Left lung (tissue), 10 donors: Measurements from ENCODE around the gene GRIK1. TPM values are rescaled to one million over a fixed set of nuclear protein-coding genes. Genes with fewer than 3 reads are reported as not detected.

Experiments
- ATAC-seq: fragments of 200-7000 bp; cut with Tn5 transposase; one replicate; pipeline ENCODE4 v1.9.1; 2020; ENCODE audit warnings: moderate library complexity
- DNase-seq, 4 donors: peaks; one replicate each; pipeline ENCODE4 v3.0.0-alpha.2; 2013 to 2020
- H3K27ac ChIP-seq, 2 donors: fragments of 200-600 bp; sonication (generic) in 1 of 2; one replicate each; pipeline versions ENCODE4 v1.5.0 to v1.8.0; 2020 to 2021
- H3K27me3 ChIP-seq, 2 donors: fragments of 200-600 bp; sonication (generic) in 1 of 2; one replicate each; pipeline versions ENCODE4 v1.5.0 to v1.8.0; 2020 to 2021
- H3K36me3 ChIP-seq, 2 donors: fragments of 200-600 bp; sonication (generic) in 1 of 2; one replicate each; pipeline versions ENCODE4 v1.5.0 to v1.8.0; 2020 to 2021
- H3K4me1 ChIP-seq, 2 donors: fragments of 200-600 bp; one replicate each; pipeline ENCODE4 v1.8.0; 2021
- H3K4me3 ChIP-seq, 2 donors: fragments of 200-600 bp; sonication (generic) in 1 of 2; one replicate each; pipeline versions ENCODE4 v1.5.0 to v1.8.0; 2020 to 2021; ENCODE audit warnings: mild to moderate bottlenecking in 1 of 2
- H3K9me3 ChIP-seq, 2 donors: fragments of 200-600 bp; sonication (generic) in 1 of 2; one replicate each; pipeline versions ENCODE4 v1.5.0 to v1.8.0; 2020 to 2021
- CTCF ChIP-seq, 2 donors: fragments of 200-600 bp; sonication (generic) in 1 of 2; IDR thresholded peaks; one replicate each; pipeline versions ENCODE4 v1.5.0 to v1.8.0; 2021; ENCODE audit warnings: antibody characterized with exemption in 2 of 2
- intact Hi-C, 2 donors: fragments of 100-400 bp; cut with DNase I; formaldehyde crosslinking; loops; one replicate each; pipeline versions ENCODE4 v1.11.2 to v1.14.2; 2022
- polyA plus RNA-seq, 6 donors: library from polyadenylated mRNA; unstranded; fragments of 120-200 nt; gene quantifications; one replicate each; pipeline ENCODE4 v1.2.1, GENCODE V29; 2013; ENCODE audit not compliant: insufficient read length in 6 of 6
- total RNA-seq, 2 donors: library from RNA; stranded (reverse); fragmentation: NEBNext Ultra II Directional; extraction: Animal tissue kit (Norgen Biotek cat#: 25700); gene quantifications; one replicate each; pipeline ENCODE4 v1.2.1, GENCODE V29; 2021
- donor health status: DM: no; HTN: yes; CAD: no.
- donor health status: DM: no; HTN: no; CAD: no.

GRIK1 gene
- total and polyA plus RNA-seq, 8 donors, result 0.38 to 1.5 (median 0.62) TPM; not detected in 2

- no peak overlapping the region for H3K27ac ChIP-seq
- DNase-seq (no peak), ATAC-seq (no peak)
- peaks cover 0 to 10% of the 10 kb centered on the region in 2 donors for H3K36me3 ChIP-seq
- no peak overlapping the region for H3K4me3 ChIP-seq
- intact Hi-C loops, result no loop called here
- H3K27me3 ChIP-seq, result no peaks in the 10 kb centered on the region
- TF ChIP-seq CTCF (IDR thresholded peaks at IDR 0.05), result no peak
- H3K9me3 ChIP-seq, result no peaks in the 10 kb centered on the region
- H3K4me1 ChIP-seq, result no peaks in the 10 kb centered on the region
Measured at GRCh38 chr21:29501451-29501850, 438.3 kb downstream of the GRIK1 start.

GRCh38 chr21:29499734-29500343 is 440.0 kb downstream of the GRIK1 start:
- peak in 1 of 2 donors; percentile 31 for TF ChIP-seq CTCF (IDR thresholded peaks at IDR 0.05)
- peak; percentile 19 for ATAC-seq
- H3K9me3 ChIP-seq, result no peaks in the 10 kb centered on the region
- no peak overlapping the region for H3K4me3 ChIP-seq
- H3K27ac ChIP-seq, result no peak overlapping the region
- DNase-seq, result no peak
- no peaks in the 10 kb centered on the region for H3K4me1 ChIP-seq
- intact Hi-C loops, result no loop called here
- no peaks in the 10 kb centered on the region for H3K27me3 ChIP-seq
- peaks cover 0 to 10% of the 10 kb centered on the region in 2 donors for H3K36me3 ChIP-seq

GRCh38 chr21:29499229-29499628 is 440.6 kb downstream of the GRIK1 start:
- no peaks in the 10 kb centered on the region for H3K27me3 ChIP-seq
- no peak for ATAC-seq

GRCh38 chr21:29496337-29496736 is 443.5 kb downstream of the GRIK1 start:
- ATAC-seq (no peak), DNase-seq (no peak)
- intact Hi-C loops, result no loop called here
- H3K4me3 ChIP-seq, result no peak overlapping the region
- no peaks in the 10 kb centered on the region for H3K27me3 ChIP-seq
- peaks cover 0 to 10% of the 10 kb centered on the region in 2 donors for H3K36me3 ChIP-seq
- no peak for TF ChIP-seq CTCF (IDR thresholded peaks at IDR 0.05)
- H3K9me3 ChIP-seq, result no peaks in the 10 kb centered on the region
- no peak overlapping the region for H3K27ac ChIP-seq
- no peaks in the 10 kb centered on the region for H3K4me1 ChIP-seq

More at GRCh38 chr21:29499229-29499628, 440.6 kb downstream of the GRIK1 start:
- DNase-seq, result no peak
- Histone ChIP-seq H3K4me1 (no peaks in the 10 kb centered on the region), H3K36me3 (peaks cover 0 to 10% of the 10 kb centered on the region in 2 donors), H3K4me3 (no peak overlapping the region), H3K9me3 (no peaks in the 10 kb centered on the region), H3K27ac (no peak overlapping the region)
- intact Hi-C loops, result no loop called here
- no peak for TF ChIP-seq CTCF (IDR thresholded peaks at IDR 0.05)

GRCh38 chr21:29490016-29490415 is 449.8 kb downstream of the GRIK1 start:
- no peak overlapping the region for H3K4me3 ChIP-seq
- H3K27ac ChIP-seq, result no peak overlapping the region
- DNase-seq, result no peak
- intact Hi-C loops, result no loop called here
- peaks cover 0 to 1% of the 10 kb centered on the region in 2 donors for H3K9me3 ChIP-seq
- no peaks in the 10 kb centered on the region for H3K4me1 ChIP-seq
- TF ChIP-seq CTCF (IDR thresholded peaks at IDR 0.05), result no peak
- H3K36me3 ChIP-seq, result no peaks in the 10 kb centered on the region
- no peaks in the 10 kb centered on the region for H3K27me3 ChIP-seq
- ATAC-seq, result no peak
